Heart left ventricle (tissue), 16 donors: Measurements from ENCODE around the gene DMGDH. TPM values are rescaled to one million over a fixed set of nuclear protein-coding genes. Genes with fewer than 3 reads are reported as not detected.

Source experiments
- ATAC-seq, 4 donors: fragments of 200-7000 bp; cut with Tn5 transposase; one replicate each; pipeline ENCODE4 v1.9.1; 2020 to 2022; ENCODE audit warnings: moderate library complexity in 4 of 4, mild to moderate bottlenecking in 3 of 4, moderate number of reproducible peaks in 1 of 4
- DNase-seq, 5 donors: peaks; one replicate each; pipeline ENCODE4 v3.0.0-alpha.2; 2020
- H3K27ac ChIP-seq, 12 donors: fragments of 200-600 bp; sonication (generic) in 4 of 12; one replicate each; pipeline versions ENCODE4 v1.5.0 to v1.8.0; 2016 to 2022; ENCODE audit warnings: mild to moderate bottlenecking in 2 of 12
- H3K27me3 ChIP-seq, 9 donors: fragments of 200-600 bp; sonication (generic) in 2 of 9; one replicate each; pipeline versions ENCODE4 v1.5.1 to v1.8.0; 2016 to 2022; ENCODE audit warnings: mild to moderate bottlenecking in 3 of 9
- H3K36me3 ChIP-seq, 9 donors: fragments of 200-600 bp; sonication (generic) in 2 of 9; one replicate each; pipeline versions ENCODE4 v1.5.0 to v1.8.0; 2018 to 2022; ENCODE audit warnings: mild to moderate bottlenecking in 2 of 9
- H3K4me1 ChIP-seq, 12 donors: fragments of 200-600 bp; sonication (generic) in 4 of 12; one replicate each; pipeline versions ENCODE4 v1.5.0 to v1.8.0; 2016 to 2022; ENCODE audit warnings: mild to moderate bottlenecking in 3 of 12
- H3K4me3 ChIP-seq, 12 donors: fragments of 200-600 bp; sonication (generic) in 4 of 12; one replicate each; pipeline versions ENCODE4 v1.5.0 to v1.8.0; 2017 to 2022; ENCODE audit warnings: mild to moderate bottlenecking in 9 of 12, moderate library complexity in 4 of 12
- H3K9me3 ChIP-seq, 12 donors: fragments of 200-600 bp; sonication (generic) in 4 of 12; one replicate each; pipeline versions ENCODE4 v1.5.0 to v1.8.0; 2016 to 2022; ENCODE audit warnings: mild to moderate bottlenecking in 1 of 12
- CTCF ChIP-seq, 12 donors: fragments of 200-600 bp; sonication (generic) in 4 of 12; IDR thresholded peaks; one replicate each; pipeline versions ENCODE4 v1.5.0 to v1.8.0; 2018 to 2022; ENCODE audit warnings: antibody characterized with exemption in 12 of 12, mild to moderate bottlenecking in 5 of 12
- POLR2A ChIP-seq, 2 donors: fragments of 450-650 bp; IDR thresholded peaks; one replicate each; pipeline ENCODE4 v1.6.1; 2017; ENCODE audit warnings: antibody characterized with exemption in 2 of 2, mild to moderate bottlenecking in 2 of 2, moderate library complexity in 2 of 2
- WGBS, 4 donors: extraction: QIAGEN DNeasy Blood & Tissue Kit in 2 of 4; methylation state at CpG; one replicate each; pipeline versions ENCODE4 v1.1.5 to v1.1.7; 2013 to 2018; 5-methylcytosine and 5-hydroxymethylcytosine counted together
- intact Hi-C, 10 donors: fragments of 100-400 bp; cut with DNase I; formaldehyde crosslinking; loops; one replicate each; pipeline versions ENCODE4 v1.11.1 to v1.14.2; 2022
- polyA plus RNA-seq, 2 donors: library from polyadenylated mRNA; stranded (reverse); fragments of 200-250 nt; gene quantifications; one replicate each; pipeline ENCODE4 v1.2.3, GENCODE V29; 2013
- total RNA-seq, 9 donors: library from RNA; depleted of rRNA in 2 of 9; stranded (reverse); fragments of >200 nt in 2 of 9; fragmentation: NEBNext Ultra II Directional in 3 of 9; extraction: Animal tissue kit (Norgen Biotek cat#: 25700) in 3 of 9; gene quantifications; one replicate each; pipeline versions ENCODE4 v1.1.0 to v1.2.4, GENCODE V29; 2016 to 2023
- donor health status: ischemic (EF 13 %, LVEDD 7.1; RV severe dilation, severe dysfunction).
- donor health status: healthy with polysubstance abuse.
- donor health status: DM: no; HTN: yes; CAD: no.
- donor health status: DM: no; HTN: no; CAD: no.
- donor health status: ischemic (EF 25% LVEDD 6.9; RV normal size, moderate dysfunction).
- donor health status: ischemic (EF 25% LVEDD 5.7; RV mildly dilated, moderate dysfunction).
- donor health status: healthy.
- donor health status: DM: yes; HTN: yes; CAD: no.
- donor health status: ischemic (EF 35%, LVEDD 5.7; RV mildly dilated, moderate dysfunction).
- donor health status: nonischemic (EF 11% LVEDD 7.7; RV severe dilation, severe dysfunction).
- donor health status: DM: yes; HTN: yes; CAD: no.
- donor health status: PGD.
- donor health status: ischemic (EF 29% LVEDD 5.4; RV normal size, mild dysfunction).
- donor health status: nonischemic (EF 23%, LVEDD 6.1; RV moderate dilation, normal function).

DMGDH gene
- total and polyA plus RNA-seq, 11 donors = 0.25 to 3.2 (median 2.2) TPM

- Histone ChIP-seq H3K4me3 (no peak overlapping the region), H3K27ac (no peak overlapping the region), H3K4me1 (peaks cover 0 to 6% (median 0%) of the 10 kb centered on the region in 12 donors), H3K36me3 (no peaks in the 10 kb centered on the region), H3K27me3 (no peaks in the 10 kb centered on the region), H3K9me3 (no peaks in the 10 kb centered on the region)
- no peak for DNase-seq
- no peak for ATAC-seq
- TF ChIP-seq POLR2A (IDR thresholded peaks at IDR 0.05) = no peak
- no peak for TF ChIP-seq CTCF (IDR thresholded peaks at IDR 0.05)
- intact Hi-C loops = no loop called here
Observed at GRCh38 chr5:79001471-79001870, 68.0 kb downstream of the DMGDH start.

GRCh38 chr5:78997090-78997489 lies 72.4 kb downstream of the DMGDH start:
- no peak for TF ChIP-seq POLR2A (IDR thresholded peaks at IDR 0.05)
- TF ChIP-seq CTCF (IDR thresholded peaks at IDR 0.05) = no peak
- intact Hi-C loops = no loop called here
- Histone ChIP-seq H3K27ac (no peak overlapping the region), H3K36me3 (no peaks in the 10 kb centered on the region), H3K9me3 (peaks cover 0 to 3% (median 0%) of the 10 kb centered on the region in 12 donors), H3K4me1 (peaks cover 0 to 6% (median 0%) of the 10 kb centered on the region in 12 donors), H3K4me3 (no peak overlapping the region), H3K27me3 (no peaks in the 10 kb centered on the region)
- no peak for ATAC-seq
- no peak for DNase-seq
- WGBS, 4 donors = 96 to 99% (median 98%) methylated on average over 2 of the region's 2 CpGs

- intact Hi-C loops = no loop called here
- peaks cover 0 to 3% (median 0%) of the 10 kb centered on the region in 12 donors for H3K9me3 ChIP-seq
- no peak overlapping the region for H3K4me3 ChIP-seq
- H3K4me1 ChIP-seq = no peaks in the 10 kb centered on the region
- H3K36me3 ChIP-seq = no peaks in the 10 kb centered on the region
- DNase-seq = no peak
- TF ChIP-seq CTCF (IDR thresholded peaks at IDR 0.05) (no peak), POLR2A (IDR thresholded peaks at IDR 0.05) (no peak)
- H3K27ac ChIP-seq = no peak overlapping the region
- 71 to 81% (median 74%) methylated on average over 2 of the region's 2 CpGs for WGBS, 4 donors
- ATAC-seq = no peak
- no peaks in the 10 kb centered on the region for H3K27me3 ChIP-seq
Observed at GRCh38 chr5:78995521-78996007, 73.9 kb downstream of the DMGDH start.

GRCh38 chr5:78993165-78993564 lies 76.3 kb downstream of the DMGDH start:
- intact Hi-C loops = no loop called here
- no peak for DNase-seq
- no peak for ATAC-seq

More at GRCh38 chr5:78993165-78993564, 76.3 kb downstream of the DMGDH start:
- Histone ChIP-seq H3K27me3 (no peaks in the 10 kb centered on the region), H3K4me1 (no peaks in the 10 kb centered on the region), H3K27ac (no peak overlapping the region), H3K36me3 (no peaks in the 10 kb centered on the region), H3K9me3 (peaks cover 0 to 3% (median 0%) of the 10 kb centered on the region in 12 donors), H3K4me3 (no peak overlapping the region)
- TF ChIP-seq CTCF (IDR thresholded peaks at IDR 0.05) = no peak
- TF ChIP-seq POLR2A (IDR thresholded peaks at IDR 0.05) = no peak
